Measurements from ENCODE around the gene EEIG2.

DNA sequence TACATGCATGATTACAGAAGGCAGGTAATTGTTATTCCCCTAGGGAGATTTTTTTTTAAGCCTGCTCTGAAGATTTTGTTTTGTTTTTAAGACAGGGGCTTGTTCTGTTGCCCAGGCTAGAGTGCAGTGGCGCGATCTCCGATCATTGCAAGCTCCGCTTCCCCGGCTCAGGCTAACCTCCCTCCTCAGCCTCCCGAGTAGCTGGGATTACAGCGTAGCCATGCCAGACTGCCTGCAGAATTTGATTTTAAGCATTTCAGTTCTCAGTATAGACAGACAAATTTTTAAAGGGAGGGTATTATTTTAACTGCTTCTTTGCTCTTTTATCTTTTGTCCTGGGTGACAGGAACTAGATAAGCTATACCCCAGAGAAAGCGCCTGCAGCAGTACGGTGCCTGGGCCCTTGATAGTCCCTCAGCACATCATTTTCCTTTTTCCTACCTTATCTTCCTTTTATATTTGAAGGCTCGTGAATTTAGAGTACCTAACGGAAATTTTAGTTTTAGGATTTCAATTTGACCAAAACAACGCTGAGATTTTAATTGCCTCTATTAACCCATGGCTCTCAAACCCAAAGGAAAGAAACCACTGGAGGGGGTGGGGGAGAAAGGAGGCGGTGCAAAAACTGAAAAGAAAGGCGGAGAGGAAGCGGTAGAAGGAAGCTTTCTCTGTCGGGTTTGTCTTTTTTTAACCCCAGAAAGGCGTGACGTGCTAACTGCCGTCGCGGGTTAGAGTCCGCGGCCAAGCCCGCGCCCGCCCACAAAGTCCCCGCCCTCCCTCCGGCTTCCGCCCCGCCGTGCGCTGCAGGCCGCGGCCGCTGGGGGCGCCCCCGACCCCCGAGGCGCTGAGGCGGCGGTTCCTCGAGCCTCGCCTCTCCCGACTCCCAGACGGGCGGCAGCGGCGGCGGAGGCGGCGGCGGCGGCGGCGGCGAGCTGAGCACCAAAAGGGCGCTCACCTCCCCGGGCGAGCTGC lies at the start of gene EEIG2:
- TF ChIP-seq, protein P1, sequence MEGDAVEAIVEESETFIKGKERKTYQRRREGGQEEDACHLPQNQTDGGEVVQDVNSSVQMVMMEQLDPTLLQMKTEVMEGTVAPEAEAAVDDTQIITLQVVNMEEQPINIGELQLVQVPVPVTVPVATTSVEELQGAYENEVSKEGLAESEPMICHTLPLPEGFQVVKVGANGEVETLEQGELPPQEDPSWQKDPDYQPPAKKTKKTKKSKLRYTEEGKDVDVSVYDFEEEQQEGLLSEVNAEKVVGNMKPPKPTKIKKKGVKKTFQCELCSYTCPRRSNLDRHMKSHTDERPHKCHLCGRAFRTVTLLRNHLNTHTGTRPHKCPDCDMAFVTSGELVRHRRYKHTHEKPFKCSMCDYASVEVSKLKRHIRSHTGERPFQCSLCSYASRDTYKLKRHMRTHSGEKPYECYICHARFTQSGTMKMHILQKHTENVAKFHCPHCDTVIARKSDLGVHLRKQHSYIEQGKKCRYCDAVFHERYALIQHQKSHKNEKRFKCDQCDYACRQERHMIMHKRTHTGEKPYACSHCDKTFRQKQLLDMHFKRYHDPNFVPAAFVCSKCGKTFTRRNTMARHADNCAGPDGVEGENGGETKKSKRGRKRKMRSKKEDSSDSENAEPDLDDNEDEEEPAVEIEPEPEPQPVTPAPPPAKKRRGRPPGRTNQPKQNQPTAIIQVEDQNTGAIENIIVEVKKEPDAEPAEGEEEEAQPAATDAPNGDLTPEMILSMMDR (IDR thresholded peaks at IDR 0.05), result peak in 1 of 3 donors; percentile 86
- peak in 1 of 3 donors; percentile 23 for TF ChIP-seq POLR2AphosphoS5 (IDR thresholded peaks at IDR 0.05)
